ENCODE measurements around the gene APPL2.

- TF ChIP-seq EHMT2 (IDR thresholded peaks at IDR 0.05; ENCODE audit: low read depth), result no peak
- no peak for TF ChIP-seq CTCF (IDR thresholded peaks at IDR 0.05)
- TF ChIP-seq HOXA7 (CRISPR knock-in tag; IDR thresholded peaks at IDR 0.05), result no peak
- TF ChIP-seq RAD21 (conservative IDR thresholded peaks at IDR 0.05 in 1 of 2, IDR thresholded peaks at IDR 0.05 in 1 of 2), result no peak
- TF ChIP-seq FOSL2 (IDR thresholded peaks at IDR 0.05), result no peak
- no peak for TF ChIP-seq FOSL2 (CRISPR knock-in tag; IDR thresholded peaks at IDR 0.05)
Measured at GRCh38 chr12:105198961-105199360, 37.0 kb downstream of the APPL2 start.

Data from A549 (cell line).